Memory B cell (primary cell): ENCODE measurements around the gene MED12L.

Experiments used
- ATAC-seq: fragments of 150-1000 bp; cut with Tn5 transposase; 2 replicates; pipeline ENCODE4 v1.10.0; 2021; ENCODE audit warnings: low read depth, mild to moderate bottlenecking, moderate library complexity
- DNase-seq, 2 donors: peaks; one replicate each; pipeline ENCODE4 v3.0.0; 2022; ENCODE audit warnings: low spot score in 2 of 2
- H3K27ac Mint-ChIP-seq: one replicate; pipeline ENCODE4 v1.8.0; 2022; ENCODE audit warnings: mild to moderate bottlenecking, moderate library complexity, mixed read lengths
- H3K27me3 Mint-ChIP-seq: one replicate; pipeline ENCODE4 v1.8.0; 2022; ENCODE audit warnings: mixed read lengths
- H3K36me3 Mint-ChIP-seq: one replicate; pipeline ENCODE4 v1.8.0; 2022; ENCODE audit warnings: mild to moderate bottlenecking, mixed read lengths
- H3K4me1 Mint-ChIP-seq: one replicate; pipeline ENCODE4 v1.8.0; 2022; ENCODE audit warnings: mixed read lengths
- H3K4me3 Mint-ChIP-seq: one replicate; pipeline ENCODE4 v1.8.0; 2022; ENCODE audit warnings: mild to moderate bottlenecking, moderate library complexity, mixed read lengths
- H3K9me3 Mint-ChIP-seq: one replicate; pipeline ENCODE4 v1.8.0; 2022; ENCODE audit warnings: mixed read lengths

The MED12L gene

DNA sequence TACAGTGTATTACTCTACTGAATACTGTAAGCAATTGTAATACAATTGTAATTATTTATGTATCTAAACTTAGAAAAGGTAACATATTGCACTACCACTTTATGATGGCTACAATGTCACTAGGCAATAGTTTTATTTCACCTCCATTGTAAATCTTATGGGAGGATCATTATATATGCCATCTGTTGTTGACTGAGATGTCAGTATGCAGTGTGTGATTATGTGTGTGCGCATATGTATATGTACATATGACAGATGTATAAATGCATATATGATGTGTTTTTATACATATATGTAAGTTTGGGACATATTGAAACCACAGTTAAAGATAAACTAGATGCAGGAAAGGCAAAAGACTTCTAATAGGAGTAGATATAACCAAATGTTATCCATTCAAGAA lies 366.9 kb downstream of the MED12L start:
- no peaks in the 10 kb centered on the region for H3K4me1 Mint-ChIP-seq
- H3K27me3 Mint-ChIP-seq, result peaks cover 7% of the 10 kb centered on the region
- ATAC-seq (no peak), DNase-seq (no peak)
- H3K36me3 Mint-ChIP-seq, result no peaks in the 10 kb centered on the region
- H3K4me3 Mint-ChIP-seq, result no peak overlapping the region
- H3K27ac Mint-ChIP-seq, result no peak overlapping the region
- H3K9me3 Mint-ChIP-seq, result no peaks in the 10 kb centered on the region

DNA sequence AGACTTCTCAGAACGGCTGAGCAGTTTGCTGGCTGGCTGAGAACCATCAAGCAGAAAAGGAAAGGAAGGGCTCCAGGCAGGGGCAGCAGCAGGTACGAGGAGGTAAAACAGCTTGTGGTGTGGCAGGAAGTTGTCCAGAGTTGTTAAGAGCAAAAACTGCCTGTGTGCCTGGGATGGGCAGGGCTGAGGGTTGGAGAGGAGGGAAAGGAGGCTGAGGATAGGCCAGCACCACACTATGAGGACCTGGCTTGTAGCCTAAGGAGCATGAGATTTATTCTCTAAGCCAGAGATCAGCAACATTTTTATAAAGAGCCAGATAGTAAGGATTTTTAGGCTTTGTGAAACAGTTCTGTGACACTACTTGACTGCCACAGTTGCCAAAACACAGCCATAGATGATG lies 367.4 kb downstream of the MED12L start:
- ATAC-seq, result no peak
- peaks cover 6% of the 10 kb centered on the region for H3K27me3 Mint-ChIP-seq
- no peaks in the 10 kb centered on the region for H3K4me1 Mint-ChIP-seq
- H3K27ac Mint-ChIP-seq, result no peak overlapping the region
- no peaks in the 10 kb centered on the region for H3K9me3 Mint-ChIP-seq
- H3K36me3 Mint-ChIP-seq, result no peaks in the 10 kb centered on the region
- H3K4me3 Mint-ChIP-seq, result no peak overlapping the region
- DNase-seq, result no peak

DNA sequence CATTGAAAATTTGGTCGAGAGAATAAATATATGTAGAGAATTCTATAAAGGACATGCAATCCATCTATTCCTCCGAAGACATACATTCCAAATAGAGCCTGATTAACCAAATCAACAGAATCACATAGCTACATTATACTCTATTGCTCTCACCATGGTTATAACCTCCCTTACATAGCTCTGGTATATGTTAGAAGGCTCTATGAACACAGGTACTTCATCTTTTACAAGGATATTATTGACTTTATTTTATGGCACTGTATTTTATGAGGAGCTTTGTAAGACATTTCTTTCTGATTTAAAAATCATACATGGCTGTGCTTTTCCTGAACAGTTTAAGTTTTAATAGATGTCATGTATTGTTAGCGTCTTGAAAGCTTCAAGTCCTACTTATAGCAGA lies 370.6 kb downstream of the MED12L start:
- peaks cover 3% of the 10 kb centered on the region for H3K4me1 Mint-ChIP-seq
- H3K27ac Mint-ChIP-seq, result no peak overlapping the region
- no peaks in the 10 kb centered on the region for H3K36me3 Mint-ChIP-seq
- H3K27me3 Mint-ChIP-seq, result peaks cover 4% of the 10 kb centered on the region
- no peak for DNase-seq
- H3K4me3 Mint-ChIP-seq, result no peak overlapping the region
- ATAC-seq, result no peak
- H3K9me3 Mint-ChIP-seq, result no peaks in the 10 kb centered on the region

DNA sequence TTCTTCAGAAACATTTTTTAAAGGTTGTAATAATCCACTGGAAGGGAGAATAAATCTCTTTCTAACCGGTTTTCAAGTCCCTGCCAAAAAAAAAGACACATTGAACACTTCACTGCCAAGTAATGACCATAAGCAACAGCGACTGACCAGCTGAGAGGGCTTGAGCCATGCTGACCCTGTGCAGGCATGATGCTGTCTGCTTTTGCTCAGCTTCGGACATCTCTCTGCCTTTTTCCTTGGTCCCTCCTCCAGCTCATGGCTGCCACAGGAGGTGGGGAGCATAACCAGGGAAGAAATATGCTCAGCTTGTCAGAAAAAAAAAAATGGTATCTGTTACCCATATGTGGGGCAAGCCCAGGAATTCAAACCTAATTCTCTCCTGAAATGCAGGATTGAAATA lies 373.9 kb downstream of the MED12L start:
- Mint-ChIP-seq H3K36me3 (no peaks in the 10 kb centered on the region), H3K4me3 (no peak overlapping the region), H3K4me1 (peaks cover 3% of the 10 kb centered on the region), H3K27ac (no peak overlapping the region), H3K9me3 (no peaks in the 10 kb centered on the region), H3K27me3 (peaks cover 6% of the 10 kb centered on the region)
- no peak for DNase-seq
- ATAC-seq, result no peak

DNA sequence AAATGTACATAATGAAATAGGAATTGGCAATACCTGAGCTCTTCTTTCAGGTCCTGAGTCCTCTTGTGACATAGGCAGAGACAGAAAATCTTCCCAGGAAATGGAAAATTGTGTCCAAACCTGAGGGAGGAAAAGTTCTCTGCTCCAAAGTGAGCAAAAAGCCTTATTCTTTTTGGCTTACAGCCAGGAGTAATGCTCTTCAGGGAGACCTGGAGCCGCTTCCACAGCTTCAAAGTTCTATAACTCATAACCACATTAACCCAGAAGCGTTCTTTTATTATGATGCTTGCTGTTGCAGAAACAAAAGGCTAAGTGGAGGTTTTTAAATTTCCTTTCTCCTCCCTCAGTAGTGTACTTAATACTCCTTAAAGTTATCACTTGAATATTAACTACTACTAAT lies 374.8 kb downstream of the MED12L start:
- peaks cover 3% of the 10 kb centered on the region for H3K4me1 Mint-ChIP-seq
- H3K27ac Mint-ChIP-seq, result no peak overlapping the region

DNA sequence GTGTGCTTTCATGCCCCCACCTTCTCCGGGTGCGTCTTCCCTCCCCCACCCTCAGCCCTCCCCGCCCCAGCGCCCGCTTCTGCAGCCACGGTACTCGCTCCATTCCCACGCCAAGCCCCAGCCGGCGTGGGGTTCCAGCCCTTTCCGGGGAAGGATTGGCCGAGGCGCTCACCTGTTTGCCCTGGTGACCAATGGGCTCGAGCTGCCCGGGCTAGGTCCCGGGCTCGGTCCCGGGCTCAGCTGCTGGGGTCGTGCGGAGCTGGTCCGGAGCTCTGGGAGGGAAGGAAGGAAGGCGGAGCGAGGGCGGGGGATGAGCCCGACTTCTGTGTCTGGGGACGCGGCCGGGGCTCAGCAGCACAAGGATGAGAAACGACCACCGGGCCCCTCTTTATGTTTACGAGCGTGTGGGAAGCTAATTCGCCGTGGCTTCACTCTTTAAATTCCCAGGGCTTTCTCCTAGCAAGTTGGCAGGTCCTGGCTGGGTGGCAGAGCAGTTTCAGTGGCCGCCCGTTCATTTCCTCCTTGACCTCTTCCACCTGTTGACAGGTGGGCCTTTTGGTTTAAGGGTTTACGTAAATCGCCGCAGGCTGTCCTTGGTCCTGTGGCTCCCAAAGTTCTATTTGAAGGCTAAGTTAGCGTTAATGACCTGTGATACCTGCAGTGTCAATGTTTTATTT lies 375.4 kb downstream of the MED12L start, which contains the start of gene IGSF10:
IGSF10 (minus strand) TSS at position 288 of the 677 bp plus-strand sequence. CDS start 2,352 bp downstream, outside the sequence.
- no peak within 1 kb of the TSS for H3K27ac Mint-ChIP-seq
- no peak for ATAC-seq
- H3K9me3 Mint-ChIP-seq, result no peaks in the 10 kb centered on the region
- DNase-seq, result no peak
- peak within 1 kb of the TSS; percentile 56 for H3K4me3 Mint-ChIP-seq
- H3K36me3 Mint-ChIP-seq, result no peaks in the 10 kb centered on the region
- peaks cover 3% of the 10 kb centered on the region for H3K4me1 Mint-ChIP-seq
- H3K27me3 Mint-ChIP-seq, result peaks cover 6% of the 10 kb centered on the region

More for the DNA sequence above, 374.8 kb downstream of the MED12L start:
- Mint-ChIP-seq H3K27me3 (peaks cover 6% of the 10 kb centered on the region), H3K9me3 (no peaks in the 10 kb centered on the region), H3K4me3 (peak overlapping the region; percentile 12), H3K36me3 (no peaks in the 10 kb centered on the region)
- no peak for ATAC-seq
- no peak for DNase-seq

DNA sequence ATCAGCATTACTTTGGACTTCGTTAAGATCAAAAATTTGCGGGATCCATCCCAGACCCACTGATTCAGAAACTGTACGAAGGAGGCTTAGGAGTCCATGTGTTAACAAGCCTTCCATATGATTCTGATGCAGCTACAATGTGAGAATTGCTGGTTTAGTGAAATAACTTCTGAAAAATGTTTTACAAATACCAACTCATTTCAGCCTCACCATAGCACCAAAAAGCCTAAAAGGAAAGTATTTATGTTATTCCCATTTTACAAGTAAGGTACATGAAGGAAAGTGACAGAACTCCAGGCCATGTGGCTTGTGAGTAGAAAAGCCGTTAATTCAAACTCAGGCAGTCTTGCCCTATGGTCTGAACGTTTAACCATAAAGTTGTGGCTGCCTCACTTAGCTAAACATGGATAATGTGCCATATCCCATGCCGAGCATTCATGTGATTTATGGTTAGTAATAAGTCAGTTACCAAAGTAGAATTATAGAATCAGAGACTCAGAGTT lies 376.9 kb downstream of the MED12L start:
- peaks cover 5% of the 10 kb centered on the region for H3K4me1 Mint-ChIP-seq
- H3K4me3 Mint-ChIP-seq, result no peak overlapping the region
- no peaks in the 10 kb centered on the region for H3K36me3 Mint-ChIP-seq
- peaks cover 6% of the 10 kb centered on the region for H3K27me3 Mint-ChIP-seq
- H3K27ac Mint-ChIP-seq, result no peak overlapping the region
- DNase-seq (no peak), ATAC-seq (no peak)
- H3K9me3 Mint-ChIP-seq, result no peaks in the 10 kb centered on the region

DNA sequence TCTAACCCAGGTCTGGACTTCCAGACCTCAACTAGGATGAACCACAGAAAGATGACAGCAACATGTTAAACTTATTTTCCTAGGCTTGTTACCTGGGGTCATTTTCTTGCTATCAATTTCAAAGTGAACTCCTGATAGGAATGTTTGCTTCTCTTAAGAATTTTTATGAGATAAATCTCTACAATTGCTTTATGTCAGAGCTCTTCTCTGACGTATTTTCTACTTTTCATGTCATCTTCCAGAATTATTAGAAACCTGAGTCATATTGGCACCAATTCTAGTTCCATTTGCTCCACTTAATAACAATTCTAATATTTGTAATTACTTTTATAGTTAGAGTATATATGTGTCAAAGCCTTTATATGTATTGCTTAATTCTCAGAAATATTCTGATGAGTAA lies 377.5 kb downstream of the MED12L start:
- peaks cover 6% of the 10 kb centered on the region for H3K27me3 Mint-ChIP-seq
- no peak for DNase-seq
- peaks cover 5% of the 10 kb centered on the region for H3K4me1 Mint-ChIP-seq
- no peaks in the 10 kb centered on the region for H3K36me3 Mint-ChIP-seq
- H3K4me3 Mint-ChIP-seq, result no peak overlapping the region
- no peaks in the 10 kb centered on the region for H3K9me3 Mint-ChIP-seq
- H3K27ac Mint-ChIP-seq, result no peak overlapping the region
- ATAC-seq, result no peak

DNA sequence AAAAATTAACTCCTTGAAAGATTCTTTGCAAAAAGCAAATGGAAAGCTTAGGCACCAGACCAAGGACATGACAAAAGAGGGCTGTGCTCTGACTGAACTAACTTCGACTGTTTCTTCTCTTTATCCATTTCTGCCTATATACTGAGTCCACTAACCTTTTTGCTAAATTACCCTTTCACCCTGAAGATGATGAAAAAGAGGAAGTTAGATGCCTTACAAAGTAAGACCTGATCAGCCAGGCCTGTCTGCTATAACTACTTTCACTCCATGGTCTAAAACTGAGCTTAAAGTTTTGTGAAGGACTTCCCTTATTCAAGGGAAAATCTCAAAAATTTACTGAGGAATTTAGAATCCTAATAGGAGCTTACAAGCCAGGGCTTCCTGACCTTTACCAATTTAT lies 381.6 kb downstream of the MED12L start:
- Mint-ChIP-seq H3K27ac (no peak overlapping the region), H3K9me3 (peaks cover 2% of the 10 kb centered on the region), H3K27me3 (peaks cover 4% of the 10 kb centered on the region), H3K36me3 (peaks cover 2% of the 10 kb centered on the region), H3K4me1 (peaks cover 2% of the 10 kb centered on the region), H3K4me3 (no peak overlapping the region)
- no peak for DNase-seq
- ATAC-seq, result peak; percentile 87

DNA sequence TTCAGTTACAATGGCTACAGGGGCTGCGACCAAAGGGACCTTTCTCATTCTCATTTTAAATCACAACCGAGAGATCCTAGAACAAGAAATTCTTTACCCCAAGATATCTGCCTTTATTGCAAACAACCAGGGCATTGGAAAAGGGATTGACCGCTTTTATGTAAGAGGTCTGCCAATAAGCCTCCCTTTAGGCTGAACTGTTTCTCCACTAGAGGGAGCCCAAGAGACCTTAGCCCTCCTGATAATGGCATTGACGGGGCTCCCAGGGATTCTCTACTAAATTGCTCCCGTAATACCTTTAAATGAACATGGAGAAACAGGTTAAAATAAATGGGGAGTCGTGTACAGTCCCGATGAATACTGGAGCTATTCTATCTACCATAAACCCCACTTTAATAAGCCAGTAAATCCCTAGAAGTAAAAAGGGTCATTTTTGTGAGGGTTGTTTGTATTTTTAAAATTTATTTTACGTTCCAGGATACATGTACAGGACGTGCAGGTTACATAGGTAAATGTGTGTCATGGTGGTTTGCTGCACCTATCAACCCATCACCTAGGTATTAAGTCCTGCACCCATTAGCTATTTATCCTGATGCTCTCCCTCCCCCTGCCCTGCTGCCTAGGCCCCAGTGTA lies 382.9 kb downstream of the MED12L start:
- no peak overlapping the region for H3K27ac Mint-ChIP-seq
- peak; percentile 62 for ATAC-seq
- H3K27me3 Mint-ChIP-seq, result peaks cover 4% of the 10 kb centered on the region
- peak; percentile 19 to 48 for DNase-seq
- H3K4me1 Mint-ChIP-seq, result peaks cover 2% of the 10 kb centered on the region
- no peak overlapping the region for H3K4me3 Mint-ChIP-seq
- peaks cover 2% of the 10 kb centered on the region for H3K36me3 Mint-ChIP-seq
- peaks cover 2% of the 10 kb centered on the region for H3K9me3 Mint-ChIP-seq

DNA sequence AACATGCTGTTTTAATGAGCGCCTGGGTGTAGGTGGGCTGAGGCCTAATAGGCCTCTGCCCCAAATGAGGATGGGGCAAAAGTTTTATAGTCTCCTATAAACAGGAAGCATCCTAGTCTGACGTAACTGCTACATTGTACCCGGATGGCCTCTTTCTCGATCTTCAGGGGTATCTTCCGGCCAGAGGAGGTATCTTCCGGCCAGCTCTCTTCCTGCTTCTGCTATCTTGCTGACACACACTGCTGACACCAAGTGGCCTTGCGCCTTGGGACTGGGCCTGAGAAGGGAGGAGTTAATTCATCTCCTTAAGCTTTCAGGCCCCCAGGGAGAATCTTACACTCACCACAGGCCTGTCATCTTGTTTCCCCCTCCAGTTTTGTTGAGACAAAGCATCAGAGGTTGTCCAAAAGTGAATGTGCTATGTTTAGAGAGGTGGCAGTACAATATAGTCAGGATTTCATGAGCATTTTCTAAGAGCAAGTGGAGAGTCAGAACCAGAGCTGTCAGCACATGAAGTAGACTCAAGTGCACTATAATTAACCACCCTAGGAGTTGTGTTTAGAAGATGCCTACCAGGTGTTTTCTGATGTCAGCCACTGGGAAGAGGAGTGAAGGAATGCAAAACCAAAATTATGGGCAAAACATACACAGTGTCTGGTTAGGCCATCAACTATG lies 391.0 kb downstream of the MED12L start:
- Mint-ChIP-seq H3K4me3 (no peak overlapping the region), H3K27ac (no peak overlapping the region)
- no peak for ATAC-seq

DNA sequence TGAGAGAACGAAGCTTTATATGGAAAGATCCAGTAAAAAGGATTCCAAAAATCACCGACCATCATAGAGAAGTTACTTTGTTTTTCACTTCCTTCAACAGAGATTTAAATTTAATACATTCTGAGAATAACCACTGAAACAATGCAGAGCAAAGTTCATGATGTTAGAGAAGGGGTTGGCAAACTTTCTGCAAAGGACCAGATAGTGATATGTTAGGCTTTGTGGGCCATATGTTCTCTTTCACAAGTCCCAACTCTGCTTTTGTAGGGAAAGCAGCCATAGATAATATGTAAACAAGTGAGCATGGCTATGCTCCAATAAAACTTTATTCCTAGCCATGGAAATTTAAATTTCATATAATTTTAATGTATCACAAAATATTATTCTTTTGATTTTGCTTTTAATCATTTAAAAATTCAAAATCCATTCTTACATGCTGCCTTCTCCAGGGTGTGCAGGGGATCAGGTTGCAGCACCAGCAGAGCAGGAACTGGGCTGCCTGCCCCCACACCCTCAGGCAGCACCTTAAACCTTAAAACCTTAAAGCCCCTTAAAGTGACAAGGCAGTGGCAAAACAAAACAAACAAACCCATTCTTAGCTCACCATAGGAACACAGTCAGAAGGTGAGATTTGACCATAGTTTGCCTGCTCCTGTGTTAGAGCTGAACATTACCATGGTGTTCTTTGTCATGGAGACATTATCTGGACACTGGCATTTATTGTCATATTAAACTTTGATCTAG lies 392.3 kb downstream of the MED12L start:
- no peak for ATAC-seq

More for the DNA sequence above, 391.0 kb downstream of the MED12L start:
- no peaks in the 10 kb centered on the region for H3K36me3 Mint-ChIP-seq
- peaks cover 10% of the 10 kb centered on the region for H3K27me3 Mint-ChIP-seq
- no peaks in the 10 kb centered on the region for H3K4me1 Mint-ChIP-seq
- no peaks in the 10 kb centered on the region for H3K9me3 Mint-ChIP-seq
- no peak for DNase-seq

DNA sequence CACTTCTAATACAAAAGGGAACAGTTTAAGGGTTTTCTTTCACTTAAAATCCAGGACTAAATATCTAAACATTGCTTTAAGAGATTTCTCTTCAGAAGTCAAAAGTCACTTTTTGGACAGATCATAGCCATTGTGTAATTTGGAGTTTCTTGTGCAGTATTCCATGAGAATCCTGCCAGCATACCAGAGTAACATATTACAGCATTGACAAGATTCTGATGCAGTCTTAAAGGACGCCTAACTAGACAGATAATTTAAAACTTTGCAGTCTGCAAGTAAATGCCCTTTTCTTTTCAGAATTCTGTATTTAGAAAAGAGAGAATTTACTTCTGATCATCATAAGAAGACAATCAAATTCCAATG lies 392.9 kb downstream of the MED12L start:
- H3K27ac Mint-ChIP-seq, result no peak overlapping the region
- DNase-seq, result no peak
- peaks cover 4% of the 10 kb centered on the region for H3K36me3 Mint-ChIP-seq
- H3K9me3 Mint-ChIP-seq, result peaks cover 10% of the 10 kb centered on the region
- no peak overlapping the region for H3K4me3 Mint-ChIP-seq
- peaks cover 12% of the 10 kb centered on the region for H3K27me3 Mint-ChIP-seq
- no peak for ATAC-seq
- no peaks in the 10 kb centered on the region for H3K4me1 Mint-ChIP-seq

More for the DNA sequence above, 392.3 kb downstream of the MED12L start:
- H3K4me3 Mint-ChIP-seq, result no peak overlapping the region
- DNase-seq, result no peak
- peaks cover 12% of the 10 kb centered on the region for H3K27me3 Mint-ChIP-seq
- no peaks in the 10 kb centered on the region for H3K4me1 Mint-ChIP-seq
- H3K27ac Mint-ChIP-seq, result no peak overlapping the region
- H3K9me3 Mint-ChIP-seq, result peaks cover 10% of the 10 kb centered on the region
- peaks cover 4% of the 10 kb centered on the region for H3K36me3 Mint-ChIP-seq

DNA sequence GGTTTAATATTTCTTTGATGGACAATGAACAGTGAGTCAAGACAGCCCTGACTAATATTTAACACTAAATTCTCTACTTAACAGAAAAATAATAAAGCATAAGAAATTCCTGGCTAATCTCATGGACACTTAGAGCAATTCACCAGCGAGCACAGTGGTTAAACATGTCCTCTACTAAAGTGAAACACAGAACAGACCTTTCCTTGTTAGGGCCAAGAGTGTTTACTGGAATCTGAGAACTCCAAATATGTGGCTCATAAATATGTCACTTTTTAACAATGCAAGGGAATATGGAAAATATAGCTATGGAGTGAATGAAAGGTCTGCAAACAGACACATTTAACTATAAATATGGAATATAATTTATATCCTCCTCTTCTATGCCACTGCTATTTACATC lies 394.0 kb downstream of the MED12L start:
- ATAC-seq, result no peak
- no peak overlapping the region for H3K27ac Mint-ChIP-seq

More for the DNA sequence above, 394.0 kb downstream of the MED12L start:
- H3K4me3 Mint-ChIP-seq, result no peak overlapping the region
- H3K36me3 Mint-ChIP-seq, result peaks cover 4% of the 10 kb centered on the region
- peaks cover 12% of the 10 kb centered on the region for H3K27me3 Mint-ChIP-seq
- peaks cover 10% of the 10 kb centered on the region for H3K9me3 Mint-ChIP-seq
- DNase-seq, result no peak
- no peaks in the 10 kb centered on the region for H3K4me1 Mint-ChIP-seq
